ENCODE data around the gene MINDY3. TPM values are rescaled to one million over a fixed set of nuclear protein-coding genes. Genes with fewer than 3 reads are reported as not detected.

The MINDY3 gene
- total RNA-seq, 2 experiments from 2014 or later, result 23.3 to 26.3 TPM

DNA sequence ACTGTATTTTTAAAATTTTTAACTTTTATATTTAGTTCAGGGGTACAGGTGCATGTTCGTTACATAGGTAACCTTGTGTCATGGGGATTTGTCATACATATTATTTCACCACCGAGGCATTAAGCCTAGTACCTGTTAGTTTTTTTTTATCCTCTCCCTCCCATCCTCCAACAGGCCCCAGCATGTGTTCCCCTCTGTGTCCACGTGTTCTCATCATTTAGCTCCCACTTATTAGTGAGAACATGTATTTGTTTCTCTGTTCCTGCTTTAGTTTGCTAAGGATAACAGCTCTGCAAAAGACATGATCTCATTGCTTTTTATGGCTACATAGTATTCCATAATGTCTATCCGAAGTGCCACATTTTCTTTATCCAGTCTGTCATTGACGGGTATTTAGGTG lies 118.2 kb downstream of the MINDY3 start:
- H3K4me1 Mint-ChIP-seq, result no peaks in the 10 kb centered on the region
- no peaks in the 10 kb centered on the region for H3K36me3 Mint-ChIP-seq
- DNase-seq (no peak), ATAC-seq (ENCODE audit: low read depth) (no peak)
- H3K27me3 Mint-ChIP-seq, result peaks cover 3% of the 10 kb centered on the region
- no peak overlapping the region for H3K27ac Mint-ChIP-seq
- POLR2A ChIA-PET, result no interaction called here
- no peak overlapping the region for H3K4me3 Mint-ChIP-seq
- H3K9me3 Mint-ChIP-seq, result no peaks in the 10 kb centered on the region

- DNase-seq, result no peak
- no peak overlapping the region for H3K4me3 Mint-ChIP-seq
- H3K4me1 Mint-ChIP-seq, result no peaks in the 10 kb centered on the region
- ATAC-seq (ENCODE audit: low read depth), result no peak
- POLR2A ChIA-PET, result no interaction called here
- no peak overlapping the region for H3K27ac Mint-ChIP-seq
- no peaks in the 10 kb centered on the region for H3K9me3 Mint-ChIP-seq
- H3K27me3 Mint-ChIP-seq, result peaks cover 3% of the 10 kb centered on the region
- no peaks in the 10 kb centered on the region for H3K36me3 Mint-ChIP-seq
These were observed 118.7 kb downstream of the MINDY3 start for GRCh38 chr10:15741581-15741980.

DNA sequence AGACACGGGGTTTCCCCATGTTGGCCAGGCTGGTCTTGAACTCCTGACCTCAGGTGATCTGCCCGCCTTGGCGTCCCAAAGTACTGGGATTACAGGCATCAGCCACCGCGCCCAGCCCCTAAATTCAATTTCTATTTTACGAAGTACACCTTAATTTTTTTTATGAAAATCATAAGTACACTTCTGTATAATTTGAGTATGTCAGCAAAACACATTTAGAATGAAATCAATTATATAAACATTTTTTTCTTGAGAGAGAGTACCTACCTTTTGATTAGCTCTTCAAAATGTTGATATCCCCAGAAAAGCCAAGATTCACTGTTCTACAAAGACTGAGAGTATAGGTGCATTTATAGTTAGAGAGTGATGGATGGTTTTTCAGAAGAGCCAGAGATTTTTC lies 120.0 kb downstream of the MINDY3 start:
- H3K4me1 Mint-ChIP-seq, result no peaks in the 10 kb centered on the region
- no peak for DNase-seq
- H3K9me3 Mint-ChIP-seq, result no peaks in the 10 kb centered on the region
- H3K36me3 Mint-ChIP-seq, result no peaks in the 10 kb centered on the region
- POLR2A ChIA-PET, result no interaction called here
- no peak overlapping the region for H3K4me3 Mint-ChIP-seq
- no peak for ATAC-seq (ENCODE audit: low read depth)
- H3K27ac Mint-ChIP-seq, result no peak overlapping the region
- peaks cover 4% of the 10 kb centered on the region for H3K27me3 Mint-ChIP-seq

GRCh38 chr10:15739254-15739970 lies 120.9 kb downstream of the MINDY3 start:
- Mint-ChIP-seq H3K36me3 (no peaks in the 10 kb centered on the region), H3K4me1 (no peaks in the 10 kb centered on the region), H3K4me3 (no peak overlapping the region), H3K9me3 (no peaks in the 10 kb centered on the region), H3K27ac (no peak overlapping the region), H3K27me3 (peaks cover 4% of the 10 kb centered on the region)
- ATAC-seq (ENCODE audit: low read depth) (no peak), DNase-seq (no peak)
- POLR2A ChIA-PET, result no interaction called here

- no peaks in the 10 kb centered on the region for H3K9me3 Mint-ChIP-seq
- no peaks in the 10 kb centered on the region for H3K36me3 Mint-ChIP-seq
- DNase-seq, result no peak
- POLR2A ChIA-PET, result no interaction called here
- peaks cover 4% of the 10 kb centered on the region for H3K27me3 Mint-ChIP-seq
- ATAC-seq (ENCODE audit: low read depth), result no peak
- no peak overlapping the region for H3K4me3 Mint-ChIP-seq
- H3K27ac Mint-ChIP-seq, result no peak overlapping the region
- H3K4me1 Mint-ChIP-seq, result no peaks in the 10 kb centered on the region
These were observed 121.9 kb downstream of the MINDY3 start for GRCh38 chr10:15738270-15738925.

GRCh38 chr10:15737656-15738055 lies 122.7 kb downstream of the MINDY3 start:
- ATAC-seq (ENCODE audit: low read depth) (no peak), DNase-seq (no peak)
- no peaks in the 10 kb centered on the region for H3K9me3 Mint-ChIP-seq
- POLR2A ChIA-PET, result no interaction called here
- H3K4me1 Mint-ChIP-seq, result no peaks in the 10 kb centered on the region
- H3K36me3 Mint-ChIP-seq, result no peaks in the 10 kb centered on the region
- H3K27me3 Mint-ChIP-seq, result peaks cover 4% of the 10 kb centered on the region
- H3K4me3 Mint-ChIP-seq, result no peak overlapping the region
- no peak overlapping the region for H3K27ac Mint-ChIP-seq

GRCh38 chr10:15735763-15736162 lies 124.5 kb downstream of the MINDY3 start:
- Mint-ChIP-seq H3K9me3 (no peaks in the 10 kb centered on the region), H3K27me3 (peaks cover 6% of the 10 kb centered on the region), H3K27ac (no peak overlapping the region), H3K4me1 (no peaks in the 10 kb centered on the region), H3K4me3 (no peak overlapping the region), H3K36me3 (no peaks in the 10 kb centered on the region)
- POLR2A ChIA-PET, result no interaction called here
- DNase-seq, result no peak
- no peak for ATAC-seq (ENCODE audit: low read depth)

GRCh38 chr10:15730341-15730740 lies 130.0 kb downstream of the MINDY3 start:
- no peaks in the 10 kb centered on the region for H3K9me3 Mint-ChIP-seq
- H3K4me1 Mint-ChIP-seq, result no peaks in the 10 kb centered on the region
- POLR2A ChIA-PET, result no interaction called here
- H3K27ac Mint-ChIP-seq, result no peak overlapping the region
- H3K27me3 Mint-ChIP-seq, result peaks cover 2% of the 10 kb centered on the region
- ATAC-seq (ENCODE audit: low read depth) (no peak), DNase-seq (no peak)
- H3K4me3 Mint-ChIP-seq, result no peak overlapping the region
- no peaks in the 10 kb centered on the region for H3K36me3 Mint-ChIP-seq

DNA sequence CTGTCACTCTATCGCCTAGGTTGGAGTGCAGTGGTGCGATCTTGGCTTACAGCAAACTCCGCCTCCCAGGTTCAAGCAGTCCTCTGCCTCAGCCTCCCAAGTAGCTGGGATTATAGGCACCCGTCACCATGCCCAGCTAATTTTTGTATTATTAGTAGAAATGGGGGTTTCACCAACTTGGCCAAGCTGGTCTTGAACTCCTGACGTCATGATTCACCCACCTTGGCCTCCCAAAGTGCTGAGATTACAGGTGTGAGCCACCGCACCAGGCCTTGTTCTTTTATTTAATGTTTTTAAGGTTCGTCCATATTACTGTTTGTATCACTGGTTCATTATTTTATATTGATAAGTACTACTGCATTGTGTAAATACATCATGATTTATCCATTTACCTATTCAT lies 130.4 kb downstream of the MINDY3 start:
- Mint-ChIP-seq H3K4me1 (no peaks in the 10 kb centered on the region), H3K9me3 (no peaks in the 10 kb centered on the region), H3K27ac (no peak overlapping the region), H3K4me3 (no peak overlapping the region), H3K36me3 (no peaks in the 10 kb centered on the region), H3K27me3 (peaks cover 2% of the 10 kb centered on the region)
- ATAC-seq (ENCODE audit: low read depth), result no peak
- DNase-seq, result no peak
- POLR2A ChIA-PET, result interaction anchor here (0.6 kb wide), 1 partner anchor 14 kb away, joined by 3 read pairs; no protein-coding TSS in a partner anchor

Other genes with a start within 250 kb of the MINDY3 start
- gene ITGA8, start 140.6 kb downstream of the MINDY3 start, total RNA-seq, result not detected

All from activated naive CD8-positive, alpha-beta T cell treated with anti-CD3 and anti-CD28 coated beads, Interleukin-2, amount 10 ng/mL, durations not matched to agents 7 days and 5 days (primary cell).